T-cell (primary cell): ENCODE measurements around the gene BPHL. TPM values are rescaled to one million over a fixed set of nuclear protein-coding genes. Genes with fewer than 3 reads are reported as not detected.
"Not testable (repeated sequence)": the region's sequence is repeated elsewhere in the genome, so short reads cannot be mapped to it uniquely, and the experiment has no call there.

ENCODE experiments used
- ATAC-seq, 4 experiments: fragments of 200-7000 bp in 3 of 4; fragments of 150-1000 bp in 1 of 4; cut with Tn5 transposase; replicated peaks in 1 of 4; 1 replicate in 3 of 4; 2 replicates in 1 of 4; pipeline ENCODE4 v1.10.0; 2021; ENCODE audit warnings: moderate library complexity in 3 of 4, mild to moderate bottlenecking in 2 of 4, moderate number of reproducible peaks in 1 of 4
- CTCF ChIA-PET, 2 donors: fragments of 300-600 bp; sonication (Branson Sonifier 250); formaldehyde crosslinking; loops; one replicate each; lab custom pipeline; 2022; ENCODE audit warnings: antibody characterized with exemption in 2 of 2; lab: Charles Lee
- POLR2A ChIA-PET, 2 donors: fragments of 300-600 bp; sonication (Branson Sonifier 250); formaldehyde crosslinking; loops; one replicate each; lab custom pipeline; 2022; ENCODE audit warnings: antibody characterized with exemption in 2 of 2; lab: Charles Lee
- DNase-seq, 35 experiments: peaks; one replicate each; pipeline versions ENCODE4 v3.0.0 to v3.0.0-alpha.2; 2013 to 2023
- H3K27ac ChIP-seq: one replicate; pipeline ENCODE4 v1.5.1; 2013; ENCODE audit warnings: low read length
- H3K27me3 ChIP-seq, 2 experiments: replicated peaks in 1 of 2; 1 replicate in 1 of 2; 2 replicates in 1 of 2; pipeline versions ENCODE4 v1.6.1 to v1.7.0; 2013; ENCODE audit warnings: low read length in 1 of 2, mixed read lengths in 1 of 2; ENCODE audit not compliant: control insufficient read depth in 2 of 2, insufficient read depth in 2 of 2; ENCODE audit errors: extremely low read depth in 1 of 2
- H3K36me3 ChIP-seq, 2 donors: 1 replicate in 1 of 2; 2 replicates in 1 of 2; pipeline versions ENCODE4 v1.6.1 to v1.7.0; 2013; ENCODE audit warnings: low read length in 1 of 2; ENCODE audit not compliant: control insufficient read depth in 2 of 2, insufficient read depth in 1 of 2; ENCODE audit errors: extremely low read depth in 1 of 2
- H3K4me1 ChIP-seq, 2 experiments: 1 replicate in 1 of 2; 2 replicates in 1 of 2; pipeline versions ENCODE4 v1.6.1 to v1.7.0; 2013; ENCODE audit warnings: low read length in 2 of 2, mixed read lengths in 1 of 2; ENCODE audit not compliant: insufficient read depth in 2 of 2, control insufficient read depth in 1 of 2; ENCODE audit errors: extremely low read depth in 1 of 2
- H3K4me3 ChIP-seq, 2 donors: 1 replicate in 1 of 2; 2 replicates in 1 of 2; pipeline versions ENCODE4 v1.5.1 to v1.7.0; 2013; ENCODE audit warnings: mild to moderate bottlenecking in 2 of 2, low read length in 1 of 2, moderate library complexity in 1 of 2; ENCODE audit not compliant: control insufficient read depth in 1 of 2; ENCODE audit errors: extremely low read depth in 1 of 2
- H3K9me3 ChIP-seq: 2 replicates; pipeline ENCODE4 v1.7.0; 2013
- H3K27ac Mint-ChIP-seq, 2 donors: one replicate each; pipeline ENCODE4 v1.8.0; 2020 to 2021; ENCODE audit warnings: mild to moderate bottlenecking in 2 of 2, mixed read lengths in 2 of 2
- H3K27me3 Mint-ChIP-seq, 2 donors: one replicate each; pipeline ENCODE4 v1.8.0; 2021 to 2022; ENCODE audit warnings: mixed read lengths in 2 of 2
- H3K36me3 Mint-ChIP-seq: one replicate; pipeline ENCODE4 v1.8.0; 2021; ENCODE audit warnings: mixed read lengths
- H3K4me1 Mint-ChIP-seq, 3 donors: one replicate each; pipeline ENCODE4 v1.8.0; 2020 to 2022; ENCODE audit warnings: mixed read lengths in 3 of 3, mild to moderate bottlenecking in 1 of 3
- H3K4me3 Mint-ChIP-seq, 3 donors: one replicate each; pipeline ENCODE4 v1.8.0; 2020 to 2022; ENCODE audit warnings: mild to moderate bottlenecking in 3 of 3, mixed read lengths in 3 of 3, moderate library complexity in 3 of 3
- H3K9me3 Mint-ChIP-seq, 3 donors: one replicate each; pipeline ENCODE4 v1.8.0; 2020 to 2022; ENCODE audit warnings: mixed read lengths in 3 of 3
- WGBS: methylation state at CpG from one replicate; pipeline ENCODE4 v1.1.5; 2013; ENCODE audit warnings: missing lambda C conversion rate; ENCODE audit not compliant: insufficient coverage; 5-methylcytosine and 5-hydroxymethylcytosine counted together
- total RNA-seq, 35 experiments: library from RNA in 6 of 35; stranded (reverse) in 6 of 35; fragments of 120-200 nt in 1 of 35; gene quantifications; one replicate each; pipeline versions ENCODE4 v1.2.1 to v1.2.4 and lab custom pipeline; 2013 to 2026

Gene BPHL
- total RNA-seq, 5 donors from 2014 or later (not counting 1 experiment from before 2014, with no cell fraction given): 7.1 to 12.4 (median 11.0) TPM

DNA sequence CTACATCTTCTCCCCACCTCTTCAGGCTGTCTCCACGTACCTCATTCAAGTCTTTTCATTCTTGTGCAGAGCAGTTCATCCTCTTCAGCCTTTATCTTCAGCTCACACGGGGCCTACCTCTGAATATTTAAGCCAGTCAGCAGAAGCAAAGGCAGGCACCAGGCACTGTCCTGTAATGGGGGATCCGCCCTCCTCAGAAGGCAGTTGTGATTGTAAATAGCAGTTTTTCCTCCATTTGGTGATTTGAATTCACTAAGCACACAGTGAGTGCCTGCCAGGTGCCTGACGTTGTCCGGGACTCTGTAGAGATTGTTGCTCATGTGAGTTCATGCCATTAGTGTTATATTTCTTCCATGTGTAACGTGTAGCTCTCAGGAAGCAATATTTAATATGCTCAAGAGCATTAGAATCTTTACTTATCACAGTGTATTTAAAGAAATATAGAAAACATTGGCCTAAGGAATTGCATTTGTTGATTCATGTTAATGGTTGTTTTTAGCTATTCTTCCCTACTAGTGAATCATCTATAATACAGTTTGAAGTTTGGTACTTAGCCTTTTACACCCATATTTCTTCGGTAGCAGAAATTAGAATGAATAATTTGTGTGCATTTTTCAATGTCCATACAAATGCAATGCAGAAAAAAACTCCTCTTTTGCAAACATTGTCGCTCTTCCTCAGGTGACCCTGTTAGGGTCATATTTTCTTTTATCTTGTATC lies 17.9 kb downstream of the BPHL start:
- no peak overlapping the region for H3K27ac ChIP-seq
- ChIA-PET CTCF (no interaction called here), POLR2A (interaction anchor here in 1 of 2 donors (0.5 kb wide), 1 partner anchor 286 kb away, joined by 4 read pairs; no protein-coding TSS in a partner anchor)
- Mint-ChIP-seq H3K27ac (no peak overlapping the region), H3K27me3 (no peaks in the 10 kb centered on the region), H3K4me1 (peaks cover 0 to 6% (median 0%) of the 10 kb centered on the region in 3 donors), H3K36me3 (peaks cover 55% of the 10 kb centered on the region), H3K4me3 (no peak overlapping the region), H3K9me3 (no peaks in the 10 kb centered on the region)
- ATAC-seq (no peak), DNase-seq (no peak)
- H3K9me3 ChIP-seq: no peaks in the 10 kb centered on the region
- H3K27me3 ChIP-seq: no peaks in the 10 kb centered on the region
- 85% methylated on average over 2 of the region's 8 CpGs for WGBS
- H3K4me1 ChIP-seq: no peaks in the 10 kb centered on the region
- H3K4me3 ChIP-seq: no peak overlapping the region
- H3K36me3 ChIP-seq: peaks cover 0 to 17% of the 10 kb centered on the region in 2 donors

- Mint-ChIP-seq H3K36me3 (peaks cover 50% of the 10 kb centered on the region), H3K4me3 (no peak overlapping the region), H3K4me1 (peaks cover 0 to 6% (median 0%) of the 10 kb centered on the region in 3 donors), H3K9me3 (no peaks in the 10 kb centered on the region), H3K27me3 (no peaks in the 10 kb centered on the region), H3K27ac (no peak overlapping the region)
- ChIA-PET CTCF (no interaction called here), POLR2A (interaction anchor here in 1 of 2 donors (0.5 kb wide), 1 partner anchor 287 kb away, joined by 4 read pairs; no protein-coding TSS in a partner anchor)
- no peaks in the 10 kb centered on the region for H3K4me1 ChIP-seq
- peaks cover 0 to 17% of the 10 kb centered on the region in 2 donors for H3K36me3 ChIP-seq
- WGBS: 93% methylated on average over 6 of the region's 12 CpGs
- no peaks in the 10 kb centered on the region for H3K9me3 ChIP-seq
- ATAC-seq (no peak), DNase-seq (no peak)
- no peaks in the 10 kb centered on the region for H3K27me3 ChIP-seq
- H3K27ac ChIP-seq: no peak overlapping the region
- H3K4me3 ChIP-seq: no peak overlapping the region
These were observed 18.7 kb downstream of the BPHL start for GRCh38 chr6:3137057-3137777.

- H3K27ac Mint-ChIP-seq, H3K4me1 ChIP-seq, CTCF ChIA-PET, H3K4me3 ChIP-seq, DNase-seq, H3K9me3 Mint-ChIP-seq, H3K27me3 Mint-ChIP-seq, H3K27ac ChIP-seq, H3K27me3 ChIP-seq, ATAC-seq, H3K4me3 Mint-ChIP-seq, H3K9me3 ChIP-seq, H3K4me1 Mint-ChIP-seq: not testable (repeated sequence)
- peaks cover 50% of the 10 kb centered on the region for H3K36me3 Mint-ChIP-seq
- POLR2A ChIA-PET: interaction anchor here in 1 of 2 donors (0.9 kb wide), 1 partner anchor 15 kb away, joined by 3 read pairs; no protein-coding TSS in a partner anchor
- WGBS: no CpG with 5 or more reads among the region's 6 CpGs
- peaks cover 0 to 17% of the 10 kb centered on the region in 2 donors for H3K36me3 ChIP-seq
These were observed 19.4 kb downstream of the BPHL start for GRCh38 chr6:3137873-3138272.

DNA sequence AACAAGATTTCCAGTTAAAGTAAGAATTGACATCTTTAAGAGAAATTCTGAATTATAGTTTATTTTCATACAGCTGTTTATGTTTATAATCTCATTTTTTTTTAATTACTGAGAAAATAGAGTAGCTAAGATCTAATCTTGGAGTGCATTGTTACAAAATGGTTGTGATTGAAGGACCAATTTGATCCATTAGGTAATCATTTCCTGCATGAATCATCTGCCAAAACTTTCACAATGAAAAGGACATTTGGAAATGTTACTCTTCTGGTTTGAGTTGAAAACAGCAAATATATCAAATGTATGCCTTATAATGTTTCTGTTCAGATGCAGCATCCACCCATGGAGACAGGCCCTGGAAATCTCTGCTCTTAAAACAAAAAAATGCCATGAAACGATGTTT lies 19.8 kb downstream of the BPHL start:
- Mint-ChIP-seq H3K9me3 (no peaks in the 10 kb centered on the region), H3K27me3 (no peaks in the 10 kb centered on the region), H3K4me3 (no peak overlapping the region), H3K27ac (no peak overlapping the region), H3K4me1 (peaks cover 0 to 6% (median 0%) of the 10 kb centered on the region in 3 donors), H3K36me3 (peaks cover 54% of the 10 kb centered on the region)
- H3K27me3 ChIP-seq: no peaks in the 10 kb centered on the region
- POLR2A ChIA-PET: interaction anchor here in 1 of 2 donors (0.9 kb wide), 1 partner anchor 15 kb away, joined by 3 read pairs; no protein-coding TSS in a partner anchor
- H3K27ac ChIP-seq: no peak overlapping the region
- peaks cover 0 to 20% of the 10 kb centered on the region in 2 donors for H3K36me3 ChIP-seq
- whole genome bisulfite sequencing: 75% methylated on average over 1 of the region's 1 CpG
- CTCF ChIA-PET: no interaction called here
- H3K4me1 ChIP-seq: no peaks in the 10 kb centered on the region
- no peaks in the 10 kb centered on the region for H3K9me3 ChIP-seq
- ATAC-seq (no peak), DNase-seq (no peak)
- no peak overlapping the region for H3K4me3 ChIP-seq

- H3K36me3 Mint-ChIP-seq: peaks cover 57% of the 10 kb centered on the region
These were observed 20.8 kb downstream of the BPHL start for GRCh38 chr6:3139090-3139903.

GRCh38 chr6:3140201-3140600 lies 21.7 kb downstream of the BPHL start:
- Mint-ChIP-seq H3K4me1 (peaks cover 0 to 11% (median 0%) of the 10 kb centered on the region in 3 donors), H3K27me3 (no peaks in the 10 kb centered on the region), H3K36me3 (peaks cover 58% of the 10 kb centered on the region), H3K9me3 (no peaks in the 10 kb centered on the region), H3K4me3 (no peak overlapping the region), H3K27ac (no peak overlapping the region)
- H3K9me3 ChIP-seq: no peaks in the 10 kb centered on the region
- DNase-seq (no peak), ATAC-seq (no peak)
- WGBS: 97% methylated on average over 20 of the region's 20 CpGs
- POLR2A ChIA-PET: no interaction called here
- H3K27me3 ChIP-seq: no peaks in the 10 kb centered on the region
- CTCF ChIA-PET: interaction anchor here in 1 of 2 donors (0.5 to 0.8 kb wide), 2 partner anchors 87 to 111 kb away, joined by 3 read pairs; no protein-coding TSS in a partner anchor
- H3K4me1 ChIP-seq: no peaks in the 10 kb centered on the region
- no peak overlapping the region for H3K4me3 ChIP-seq
- H3K36me3 ChIP-seq: peaks cover 4 to 20% of the 10 kb centered on the region in 2 donors
- H3K27ac ChIP-seq: no peak overlapping the region

More at GRCh38 chr6:3139090-3139903, 20.8 kb downstream of the BPHL start:
- no peak overlapping the region for H3K4me3 ChIP-seq
- Mint-ChIP-seq H3K27ac (no peak overlapping the region), H3K27me3 (no peaks in the 10 kb centered on the region), H3K4me3 (no peak overlapping the region), H3K9me3 (no peaks in the 10 kb centered on the region), H3K4me1 (peaks cover 0 to 6% (median 0%) of the 10 kb centered on the region in 3 donors)
- WGBS: 59% methylated on average over 5 of the region's 14 CpGs
- ChIA-PET POLR2A (no interaction called here), CTCF (no interaction called here)
- no peaks in the 10 kb centered on the region for H3K9me3 ChIP-seq
- peaks cover 4 to 20% of the 10 kb centered on the region in 2 donors for H3K36me3 ChIP-seq
- no peak overlapping the region for H3K27ac ChIP-seq
- H3K27me3 ChIP-seq: no peaks in the 10 kb centered on the region
- ATAC-seq (no peak), DNase-seq (peak in 1 of 35 experiments; percentile 9)
- H3K4me1 ChIP-seq: no peaks in the 10 kb centered on the region
